Stimulated activated CD4-positive, alpha-beta T cell treated with anti-CD3 and anti-CD28 coated beads, Interleukin-12 subunit alpha, Interleukin-12 subunit beta, amount 100 ng/mL, for 4 hours (primary cell): ENCODE results near the gene ETAA1.

Experiments
- DNase-seq: peaks from one replicate; pipeline ENCODE4 v3.0.0-alpha.2; 2020

The ETAA1 gene

DNA sequence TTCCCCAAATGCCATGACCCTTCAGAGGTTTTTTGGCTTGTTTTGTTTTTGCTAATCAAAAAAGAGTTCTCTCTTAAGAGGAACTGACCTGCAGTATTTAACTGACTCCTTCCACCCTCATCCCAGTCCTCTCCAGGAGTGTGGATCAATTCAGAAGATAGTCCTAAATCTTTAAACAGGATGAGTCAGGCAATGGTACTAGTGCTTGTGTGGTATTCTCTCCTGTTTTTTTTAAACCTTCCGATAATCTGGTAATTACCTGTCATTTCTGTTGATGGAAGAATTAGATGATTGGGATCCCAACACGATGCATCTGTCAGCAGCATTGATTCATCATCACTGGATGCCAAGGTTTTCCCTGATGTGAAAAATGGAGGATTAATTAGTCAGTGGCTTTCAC lies 41.2 kb downstream of the ETAA1 start:
- no peak for DNase-seq

DNA sequence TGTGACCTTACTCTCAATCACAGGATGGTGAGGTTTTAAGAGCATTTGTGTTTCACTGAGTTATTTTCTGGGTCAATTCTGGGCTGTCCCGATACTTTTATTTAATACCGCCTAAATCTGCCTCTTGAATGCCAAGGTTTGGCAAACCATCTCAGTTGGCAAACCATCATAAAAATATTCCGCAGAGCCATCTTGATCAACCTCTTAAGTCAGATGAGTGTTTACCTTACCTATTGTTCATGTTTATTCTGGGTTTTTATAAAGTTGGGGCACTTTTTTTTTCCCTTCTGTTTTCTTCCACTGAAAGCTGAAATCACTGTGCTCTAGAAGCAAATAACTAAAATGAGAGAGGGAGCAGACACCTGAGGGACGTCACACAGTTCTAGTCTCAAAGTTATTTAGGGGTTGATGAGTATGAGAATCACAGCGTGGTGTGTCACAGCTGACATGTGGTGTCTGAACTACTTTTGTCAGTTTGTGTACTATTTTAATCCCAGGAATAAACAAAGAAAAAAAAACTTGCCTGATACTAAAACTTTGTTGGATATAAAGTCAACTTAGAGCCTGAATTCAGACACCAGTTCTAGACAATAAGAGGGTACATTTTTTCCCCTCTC lies 48.6 kb downstream of the ETAA1 start:
- DNase-seq = no peak

DNA sequence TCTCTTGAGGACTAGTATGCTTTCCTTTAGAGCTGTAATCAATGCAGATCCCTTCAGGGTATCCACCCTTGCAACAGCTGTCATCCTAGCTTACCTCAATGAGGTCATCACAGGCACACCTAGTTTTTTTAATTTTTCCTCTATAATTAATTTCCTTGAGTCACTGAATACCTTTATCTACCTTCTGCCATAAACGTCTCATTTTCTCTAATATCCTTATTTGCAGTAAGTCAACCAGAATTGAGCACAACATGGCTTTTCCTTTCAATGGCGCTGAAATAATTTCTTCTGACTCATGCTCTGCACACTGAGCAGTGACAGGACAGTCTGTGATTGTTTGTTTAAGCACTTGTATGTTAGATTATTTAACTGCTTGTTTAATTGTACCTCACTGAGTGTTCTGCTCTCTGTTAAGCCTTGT lies 49.4 kb downstream of the ETAA1 start:
- no peak for DNase-seq

DNA sequence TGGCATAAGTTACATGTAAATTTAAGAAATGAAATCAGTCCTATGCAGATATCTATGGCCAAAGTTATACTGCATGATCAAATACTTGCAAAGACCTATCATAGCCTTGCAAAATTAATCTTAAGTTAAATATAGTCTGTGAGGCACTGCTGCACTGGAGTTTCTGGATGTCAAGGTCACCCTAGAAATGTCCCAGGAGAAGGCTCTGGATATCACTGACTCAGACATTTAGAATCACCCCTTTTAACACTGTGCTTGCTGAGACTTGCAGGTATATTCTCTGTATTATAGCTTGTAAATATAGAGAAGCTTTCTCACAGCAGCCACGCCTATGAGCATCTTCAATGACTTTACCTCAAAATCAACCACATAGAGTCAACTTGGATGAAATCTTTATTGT lies 51.5 kb downstream of the ETAA1 start:
- no peak for DNase-seq

DNA sequence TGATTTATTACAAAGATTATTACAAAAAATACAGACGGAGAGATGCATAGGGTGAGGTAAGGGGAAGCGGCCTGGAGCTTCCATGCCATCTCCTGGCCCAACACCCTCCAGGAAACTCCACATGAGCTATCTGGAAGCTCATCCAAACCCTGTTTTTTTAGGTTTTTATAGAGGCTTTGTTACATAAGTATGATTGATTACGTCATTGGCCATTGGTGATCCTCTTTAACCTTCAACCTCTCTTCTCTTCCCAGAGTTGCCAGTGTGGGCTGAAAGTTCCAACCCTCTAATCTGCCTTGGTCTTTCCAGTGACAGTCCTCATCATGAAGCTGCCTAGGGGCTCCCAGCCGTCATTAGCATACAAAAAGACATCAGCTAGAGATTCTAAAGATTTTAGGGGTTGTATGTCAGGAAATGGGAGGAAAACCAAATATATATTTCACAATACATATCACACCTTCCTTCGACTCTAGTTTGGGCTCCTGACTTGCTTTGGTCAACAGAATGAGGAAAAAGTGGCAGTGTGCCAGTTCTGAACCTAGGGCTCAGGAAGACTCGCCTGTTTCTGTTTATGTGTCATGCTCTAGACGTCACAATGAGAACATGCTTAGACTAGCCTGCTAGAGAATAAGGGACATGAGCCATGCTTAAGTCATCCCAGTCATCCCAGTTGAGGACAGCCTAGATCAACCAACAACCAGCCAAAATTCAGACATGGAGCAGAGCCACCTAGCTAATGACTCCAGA lies 54.1 kb downstream of the ETAA1 start:
- DNase-seq = no peak

DNA sequence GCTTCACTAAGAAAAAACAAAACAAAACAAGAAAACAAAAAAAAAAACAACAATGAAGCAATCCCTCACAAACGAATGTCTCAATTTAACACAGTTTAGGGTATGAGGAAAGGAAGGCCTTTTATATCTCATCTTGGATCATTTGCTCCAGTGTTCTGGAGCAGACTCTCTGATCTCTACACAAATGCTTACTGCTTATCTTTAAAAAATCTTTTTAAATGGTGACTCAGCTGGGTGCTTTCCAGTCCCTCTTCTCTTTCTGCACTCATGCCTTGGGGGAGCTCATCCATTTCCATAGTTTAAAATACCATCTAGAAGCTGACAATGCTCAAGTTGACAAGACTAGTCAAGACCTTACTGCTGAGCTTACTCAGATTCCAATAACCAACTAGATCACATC lies 56.2 kb downstream of the ETAA1 start:
- no peak for DNase-seq

DNA sequence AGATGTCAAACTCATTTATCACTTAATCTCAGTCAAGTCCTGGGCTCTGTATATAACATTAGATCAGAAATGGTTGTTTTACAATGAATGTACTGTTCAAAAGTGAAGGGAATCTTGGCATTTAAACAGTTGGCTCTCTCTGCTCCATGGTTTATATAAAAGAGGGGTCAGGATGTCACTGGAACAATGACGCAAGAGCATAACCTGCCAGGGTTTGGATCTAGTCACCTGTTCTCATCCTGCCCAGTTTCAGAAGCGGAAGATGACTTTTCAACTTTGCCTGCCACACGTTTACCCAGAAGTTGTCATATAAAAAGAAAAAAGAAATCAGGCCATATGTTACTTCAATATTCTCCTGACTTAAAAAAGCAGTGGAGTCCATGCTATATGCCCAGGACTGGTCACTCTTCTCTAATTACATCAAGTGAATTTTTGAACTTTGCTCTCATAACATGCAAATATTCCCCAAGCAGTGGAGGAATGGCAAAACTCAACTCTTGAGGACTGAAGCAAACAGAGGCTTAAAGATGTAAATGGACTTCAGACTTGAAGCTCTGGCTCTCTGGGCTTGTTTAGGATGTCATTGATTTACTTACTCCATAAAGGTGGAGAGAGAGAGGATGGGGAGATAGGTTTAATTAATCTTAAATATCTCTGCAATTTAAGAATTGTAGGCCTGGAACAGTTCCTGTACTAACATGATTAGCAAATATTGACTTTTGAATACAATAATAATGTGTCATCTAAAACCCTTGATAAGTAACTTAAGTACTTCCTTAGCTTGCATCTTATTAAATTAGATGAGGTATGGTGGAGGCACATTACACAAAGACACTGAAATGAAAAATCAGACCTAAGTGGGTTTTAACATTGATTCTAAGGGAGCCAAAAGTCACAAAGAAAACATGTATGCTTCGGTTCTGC lies 58.3 kb downstream of the ETAA1 start:
- DNase-seq = no peak

DNA sequence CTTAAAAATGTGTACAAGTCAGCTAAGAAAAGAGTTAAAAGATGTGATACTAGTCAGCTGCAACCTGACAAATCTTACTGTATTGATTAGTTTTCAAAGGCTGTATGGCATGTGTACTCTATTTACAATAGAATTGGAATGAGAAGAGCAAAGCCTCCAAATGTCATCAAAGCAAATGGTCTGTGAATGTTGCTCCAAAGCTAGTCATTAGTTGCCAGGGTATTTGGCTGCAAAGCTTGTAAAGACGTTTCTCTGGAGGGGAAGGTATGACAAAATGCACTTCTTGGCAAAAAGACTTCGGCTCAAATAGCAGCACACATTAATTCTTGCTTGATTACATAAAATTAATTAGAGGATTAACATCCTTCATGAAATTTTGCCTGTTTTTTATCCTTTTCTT lies 59.3 kb downstream of the ETAA1 start:
- no peak for DNase-seq

DNA sequence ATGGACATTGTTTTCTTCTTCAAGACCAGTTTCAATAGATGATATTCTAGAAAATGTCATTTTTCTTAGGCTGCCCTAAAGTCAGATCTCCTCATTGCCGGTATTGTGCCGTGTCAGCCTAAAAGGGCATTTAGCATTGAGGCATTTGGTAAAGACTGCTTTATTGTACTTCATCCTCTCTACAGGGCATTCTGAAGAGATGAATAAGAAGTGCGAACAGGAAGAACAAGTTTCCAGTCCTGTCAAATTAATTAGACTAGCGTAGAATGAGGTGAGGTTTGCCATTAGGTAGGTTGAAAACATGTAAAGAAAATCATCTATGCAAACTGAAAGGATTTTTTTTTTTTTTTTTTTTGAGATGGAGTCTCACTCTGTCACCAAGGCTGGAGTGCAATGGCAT lies 60.6 kb downstream of the ETAA1 start:
- DNase-seq = no peak

DNA sequence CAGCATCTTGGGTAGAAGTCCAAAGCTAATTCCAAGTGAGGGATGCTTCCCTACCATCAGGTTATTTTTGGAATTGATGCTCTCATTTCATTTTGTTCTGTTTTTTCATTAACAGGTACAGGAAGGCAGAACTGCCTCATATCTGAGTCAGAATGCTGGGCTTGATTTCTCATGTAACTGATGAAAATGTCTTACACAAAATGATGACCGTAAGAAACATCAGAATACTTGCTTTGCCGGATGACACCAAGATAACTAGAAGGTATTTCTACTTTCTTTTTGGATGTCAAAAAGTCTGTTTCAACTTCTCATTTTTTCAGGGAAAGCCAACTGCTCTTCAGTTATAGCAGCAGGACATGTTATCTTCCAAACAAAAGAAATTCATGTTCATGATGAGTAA lies 62.6 kb downstream of the ETAA1 start:
- no peak for DNase-seq
